Fibroblast of the conjunctiva (primary cell): ENCODE results near the gene PRELP.
"Not testable (repeated sequence)": the region's sequence is repeated elsewhere in the genome, so short reads cannot be mapped to it uniquely, and the experiment has no call there.

Experiments used
- DNase-seq: peaks from one replicate; pipeline ENCODE4 v3.0.0-alpha.2; 2010; ENCODE audit warnings: low read depth

PRELP gene

DNA sequence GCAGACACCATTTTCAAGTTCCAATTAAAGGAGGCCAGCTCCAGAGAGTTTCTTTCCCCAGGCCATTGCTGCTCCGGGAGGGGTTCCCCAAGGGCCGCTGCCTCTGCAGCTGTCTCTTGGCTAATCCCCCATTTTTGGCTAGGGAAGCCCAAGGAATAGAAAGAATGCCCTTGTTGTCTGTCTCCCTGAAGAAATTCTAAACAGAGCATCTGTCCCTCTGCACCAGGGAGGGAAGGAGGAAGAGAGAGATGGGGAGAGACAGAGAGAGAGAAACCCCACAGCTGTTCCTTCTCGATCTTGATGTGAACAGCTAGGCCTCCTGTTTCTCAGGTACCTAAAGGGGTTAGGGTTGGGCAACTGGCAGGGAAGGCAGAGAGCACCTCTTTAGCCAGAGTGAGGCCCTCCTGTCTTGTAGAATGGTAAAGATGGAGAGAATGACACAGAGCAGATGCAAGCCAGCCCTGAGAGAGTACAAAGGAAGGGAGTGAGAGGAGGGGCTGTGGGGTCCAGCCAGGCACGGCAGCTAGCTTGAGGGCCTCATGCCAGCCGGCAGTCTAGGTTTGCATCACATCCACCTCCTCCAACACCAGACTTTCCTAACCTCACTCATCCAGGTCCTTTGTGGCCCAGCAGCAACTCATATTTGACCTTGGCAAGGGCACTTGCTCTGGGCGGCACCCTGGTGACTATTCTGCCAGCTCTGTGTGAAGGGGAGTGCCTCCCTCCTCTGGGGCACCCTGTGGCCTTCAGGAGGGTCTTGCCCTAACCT lies 31.4 kb downstream of the PRELP start:
- DNase-seq, result peak; percentile 16

DNA sequence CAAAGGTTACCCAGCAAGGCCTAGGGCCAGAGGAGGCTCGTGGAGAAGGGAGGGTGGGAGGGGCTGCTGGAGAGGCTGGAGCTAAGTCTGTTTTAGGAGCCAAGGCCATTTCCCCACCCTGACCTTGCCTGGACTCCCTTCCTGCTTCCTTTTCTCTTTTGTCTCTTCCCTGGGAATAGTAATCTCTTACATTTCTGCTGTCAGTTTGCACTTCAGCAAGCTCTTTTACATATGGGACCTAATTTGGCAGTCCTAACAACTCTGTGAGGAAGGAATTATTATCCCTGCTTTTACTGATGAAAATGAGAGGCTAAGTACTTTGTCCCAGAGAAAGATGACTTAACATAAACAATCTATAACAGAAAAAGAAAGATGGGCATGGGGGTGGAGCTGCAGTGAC lies 32.2 kb downstream of the PRELP start:
- no peak for DNase-seq

DNA sequence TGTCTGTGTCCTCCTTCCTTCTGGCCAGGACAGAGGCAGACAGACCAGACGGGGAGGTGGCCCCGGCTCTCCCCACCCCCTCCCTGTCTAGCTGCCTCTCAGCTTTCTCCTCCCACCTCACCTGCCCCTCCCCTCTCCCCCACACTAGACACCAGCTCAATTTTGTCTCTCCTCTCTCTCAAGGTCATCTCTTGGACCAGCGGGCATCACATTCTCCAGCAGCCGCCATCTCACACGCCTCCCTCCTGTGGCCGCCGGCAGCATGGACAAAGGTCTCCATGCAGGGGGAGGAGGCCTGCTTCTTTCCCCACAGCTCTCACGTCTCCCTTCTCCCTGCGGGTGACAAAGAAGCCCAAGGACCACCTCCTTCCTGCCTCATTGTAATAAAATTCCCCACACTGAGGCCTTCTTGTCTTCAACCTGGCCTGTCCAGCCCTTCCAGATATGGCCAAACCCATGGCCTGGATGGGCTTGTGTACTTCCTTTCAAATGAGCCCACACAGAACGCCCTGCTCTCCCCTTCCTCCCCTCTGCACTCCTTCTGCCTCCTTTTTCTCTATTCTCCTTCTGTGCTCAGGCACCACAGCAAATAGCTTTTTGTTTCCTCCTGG lies 33.0 kb downstream of the PRELP start:
- DNase-seq, result no peak

- DNase-seq, result no peak
Observed at GRCh38 chr1:203509135-203509534, 33.5 kb downstream of the PRELP start.

- DNase-seq, result no peak
Observed at GRCh38 chr1:203511513-203511912, 35.9 kb downstream of the PRELP start.

DNA sequence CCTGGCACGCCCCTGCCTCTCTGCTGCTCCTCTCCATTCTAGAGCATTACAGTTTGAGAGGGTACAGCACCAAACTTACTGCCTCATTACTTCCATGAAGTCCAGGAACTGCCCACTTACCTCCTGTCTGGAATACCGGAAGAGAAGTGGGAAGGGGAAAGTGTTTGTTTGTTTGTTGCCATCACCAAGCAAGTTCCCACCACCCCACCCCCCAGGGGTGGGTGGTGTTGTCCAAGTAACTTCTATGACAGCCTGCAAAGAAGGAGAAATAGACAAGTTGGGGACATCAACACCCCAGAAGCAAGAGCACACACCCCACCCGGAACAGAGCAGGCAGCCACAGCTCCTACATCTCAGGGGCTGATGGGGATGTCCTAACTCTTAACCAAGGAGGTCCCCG lies 36.3 kb downstream of the PRELP start:
- no peak for DNase-seq

- DNase-seq, result no peak
Observed at GRCh38 chr1:203512517-203512847, 36.9 kb downstream of the PRELP start.

- DNase-seq, result peak; percentile 80
Observed at GRCh38 chr1:203512848-203513584, 37.4 kb downstream of the PRELP start.

- no peak for DNase-seq
Observed at GRCh38 chr1:203513585-203514031, 38.0 kb downstream of the PRELP start.

GRCh38 chr1:203516184-203516583 lies 40.6 kb downstream of the PRELP start:
- no peak for DNase-seq

- no peak for DNase-seq
Observed at GRCh38 chr1:203516906-203517305, 41.3 kb downstream of the PRELP start.

DNA sequence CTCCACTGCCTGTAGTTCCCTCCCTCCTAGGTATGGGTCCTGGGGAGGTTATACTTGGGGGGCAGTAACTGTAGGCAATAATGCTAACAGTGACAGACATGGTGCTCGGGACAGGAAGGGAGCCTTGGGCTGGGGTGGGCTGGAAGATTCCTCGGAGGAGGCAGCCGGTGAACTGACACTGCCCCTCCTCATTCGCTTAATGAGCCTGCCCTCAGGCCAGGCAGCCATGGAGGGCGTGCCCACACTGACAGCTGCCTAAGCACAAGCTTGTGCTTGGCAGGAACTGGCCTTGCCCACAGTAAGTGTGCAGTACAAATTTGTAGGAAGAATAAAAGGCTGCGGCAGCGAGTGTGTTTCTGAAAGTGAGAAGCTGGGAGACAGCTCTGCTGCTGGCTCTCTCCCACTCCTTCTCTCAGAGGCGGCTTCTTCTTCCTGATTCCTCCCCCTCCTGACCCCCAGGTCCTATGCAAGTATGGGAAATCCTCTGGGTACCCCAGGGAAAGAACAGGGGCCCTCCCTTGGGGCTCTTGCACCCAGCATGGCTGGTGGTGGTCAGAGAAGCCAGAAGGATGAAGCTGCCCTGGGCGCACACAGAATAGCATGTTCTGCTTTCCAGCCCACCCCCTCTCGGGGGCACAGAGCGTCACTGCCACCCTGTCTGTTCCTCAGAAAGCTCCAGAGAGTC lies 42.0 kb downstream of the PRELP start:
- DNase-seq, result no peak

- not testable (repeated sequence) for DNase-seq
Observed at GRCh38 chr1:203518139-203518538, 42.5 kb downstream of the PRELP start.

DNA sequence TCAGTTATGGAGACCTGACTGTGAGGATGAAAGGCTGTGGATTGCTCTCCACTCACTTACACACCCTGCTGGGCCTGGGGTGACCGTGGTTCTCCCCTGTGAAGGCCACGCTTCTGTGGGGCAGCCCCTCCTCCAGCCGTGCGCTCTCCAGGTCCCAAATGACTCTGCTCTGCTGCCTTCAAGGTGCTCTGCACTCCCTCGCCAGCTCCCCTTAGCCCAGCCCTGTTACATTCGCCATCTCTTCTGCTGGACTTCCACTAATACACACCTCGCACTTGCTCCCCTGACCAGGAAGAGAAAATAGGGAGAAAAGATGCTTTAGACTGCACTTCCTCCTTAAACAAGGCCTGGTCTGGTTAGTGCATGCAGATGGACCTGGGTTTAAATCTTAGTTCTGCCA lies 42.9 kb downstream of the PRELP start:
- DNase-seq, result no peak

DNA sequence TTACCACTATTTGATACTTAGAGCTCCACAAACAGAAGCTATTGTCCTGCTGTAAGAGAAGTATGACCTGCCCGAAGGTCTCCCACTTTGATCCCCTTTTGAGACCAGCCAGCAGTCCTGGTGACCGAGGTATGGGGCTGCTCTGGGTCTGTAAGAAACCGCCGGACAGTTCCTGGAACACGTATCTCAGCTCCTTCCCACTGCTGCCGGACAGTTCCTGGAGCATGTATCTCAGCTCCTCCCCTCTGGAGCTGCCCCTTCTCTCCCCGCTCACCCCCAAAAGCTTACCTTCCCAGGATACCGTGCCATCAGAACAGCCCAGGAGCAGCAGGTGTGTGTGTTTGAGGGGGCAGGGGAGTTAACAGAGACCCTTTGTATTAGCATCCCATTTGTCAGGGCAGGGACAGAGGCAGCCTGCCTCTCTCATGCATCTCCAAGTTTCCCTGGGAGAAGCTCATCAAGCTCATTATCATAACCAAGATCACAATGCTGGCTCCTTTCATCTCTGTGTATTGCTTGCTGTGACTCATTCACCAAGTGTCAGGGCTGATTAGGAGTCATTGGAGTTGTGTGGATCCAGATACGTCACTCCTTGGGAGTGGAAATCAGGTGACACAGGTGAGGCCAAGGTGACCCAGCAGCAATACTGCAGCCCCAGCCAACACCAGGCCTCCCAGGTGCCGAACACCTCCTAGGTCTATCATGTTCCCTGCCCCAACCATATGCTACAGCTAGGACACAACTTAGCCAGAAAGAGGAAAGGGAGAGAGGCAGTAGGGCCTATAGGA lies 43.6 kb downstream of the PRELP start:
- DNase-seq, result no peak

GRCh38 chr1:203519896-203520295 lies 44.3 kb downstream of the PRELP start:
- DNase-seq, result no peak

- DNase-seq, result no peak
Observed at GRCh38 chr1:203520315-203520714, 44.7 kb downstream of the PRELP start.

DNA sequence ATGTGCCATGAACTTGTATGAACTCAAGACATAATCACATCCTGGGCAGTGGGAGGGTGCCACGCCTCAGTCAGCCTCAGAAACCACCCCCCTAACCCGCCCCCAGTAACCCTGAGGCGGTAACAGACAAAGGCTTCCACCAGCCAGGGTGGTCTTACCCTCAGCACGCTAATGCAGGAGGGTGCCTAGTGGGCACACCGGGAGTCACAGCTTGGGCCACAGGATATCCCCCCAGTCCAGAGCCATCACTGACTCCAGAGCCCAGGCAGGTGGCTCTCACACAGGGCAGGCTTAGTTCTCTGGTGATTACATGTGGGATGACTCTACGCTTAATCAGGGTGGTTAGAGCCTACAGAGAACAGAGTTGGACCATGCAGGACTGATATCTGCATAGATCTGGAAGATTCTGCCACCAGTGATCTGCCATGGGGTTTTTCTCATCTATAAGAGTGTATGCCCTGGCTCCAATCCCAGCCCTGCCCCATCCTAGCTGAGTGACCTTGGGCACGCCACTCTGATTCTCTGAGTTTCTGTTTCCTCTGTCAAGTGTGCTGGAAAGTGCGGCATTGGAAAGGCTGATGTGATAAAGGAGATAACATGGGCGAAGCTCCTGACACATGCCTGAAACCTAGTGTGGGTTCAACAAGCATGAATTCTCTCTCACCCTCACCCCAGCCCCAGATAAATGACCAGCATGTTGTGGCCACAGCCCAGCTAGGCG lies 45.6 kb downstream of the PRELP start:
- DNase-seq, result no peak

DNA sequence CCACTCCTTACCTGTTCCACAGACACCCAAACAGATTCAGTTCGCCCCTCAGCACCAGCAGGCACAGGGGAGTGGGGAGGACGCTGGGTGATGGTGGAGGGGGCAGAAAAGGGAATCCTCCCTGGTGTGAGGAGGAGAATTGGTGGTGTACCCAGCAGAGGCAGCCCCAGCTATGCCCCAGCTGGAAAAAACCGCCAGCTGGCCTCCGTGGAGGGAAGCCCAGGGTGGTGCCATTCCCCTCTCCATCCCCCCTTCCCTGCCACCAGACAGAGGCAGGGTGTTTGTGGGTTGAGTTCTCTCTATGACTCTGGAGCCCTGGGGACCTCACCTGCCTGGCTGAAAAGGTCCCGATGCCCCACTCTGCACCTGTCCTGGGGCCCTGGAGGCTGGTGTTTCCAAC lies 46.2 kb downstream of the PRELP start:
- DNase-seq, result no peak

- no peak for DNase-seq
Observed at GRCh38 chr1:203522237-203522636, 46.6 kb downstream of the PRELP start.

- DNase-seq, result no peak
Observed at GRCh38 chr1:203523667-203524066, 48.1 kb downstream of the PRELP start.
